ENCODE results near the gene MDH1B.
"Not testable (repeated sequence)": the region's sequence is repeated elsewhere in the genome, so short reads cannot be mapped to it uniquely, and the experiment has no call there.

GRCh38 chr2:206812471-206812870, 47.3 kb upstream of the MDH1B start:
- not testable (repeated sequence) for TF ChIP-seq CTCF (conservative IDR thresholded peaks at IDR 0.05); EZH2 (IDR thresholded peaks at IDR 0.05; ENCODE audit: low read depth)

Measured in PC-9 (cell line).